Fibroblast of peridontal ligament (primary cell): ENCODE data around the gene PDZD2.
"Not testable (repeated sequence)": the region's sequence is repeated elsewhere in the genome, so short reads cannot be mapped to it uniquely, and the experiment has no call there.

ENCODE experiments used
- DNase-seq: peaks from one replicate; pipeline ENCODE4 v3.0.0-alpha.2; 2010; ENCODE audit errors: extremely low read depth

The PDZD2 gene

DNA sequence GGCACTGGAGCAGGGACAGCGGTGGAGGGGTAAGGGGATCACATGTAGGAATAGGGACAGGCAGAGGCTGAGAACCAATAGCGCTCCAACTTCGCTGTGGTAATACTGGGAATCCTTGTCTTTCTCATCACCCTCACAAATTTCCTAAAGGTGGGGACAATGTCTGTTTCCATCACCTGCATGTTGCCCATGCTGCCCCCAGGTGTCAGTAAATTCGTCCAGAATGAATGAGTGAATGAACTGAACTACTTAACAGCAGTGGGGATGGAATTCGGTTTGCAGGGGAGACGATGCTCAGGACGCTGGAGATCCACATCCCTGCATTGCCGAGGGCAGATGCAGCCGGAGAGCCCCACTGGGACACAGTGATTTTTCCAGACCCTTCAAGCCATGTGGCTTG is 129.9 kb downstream of the PDZD2 start:
- DNase-seq, result no peak

DNA sequence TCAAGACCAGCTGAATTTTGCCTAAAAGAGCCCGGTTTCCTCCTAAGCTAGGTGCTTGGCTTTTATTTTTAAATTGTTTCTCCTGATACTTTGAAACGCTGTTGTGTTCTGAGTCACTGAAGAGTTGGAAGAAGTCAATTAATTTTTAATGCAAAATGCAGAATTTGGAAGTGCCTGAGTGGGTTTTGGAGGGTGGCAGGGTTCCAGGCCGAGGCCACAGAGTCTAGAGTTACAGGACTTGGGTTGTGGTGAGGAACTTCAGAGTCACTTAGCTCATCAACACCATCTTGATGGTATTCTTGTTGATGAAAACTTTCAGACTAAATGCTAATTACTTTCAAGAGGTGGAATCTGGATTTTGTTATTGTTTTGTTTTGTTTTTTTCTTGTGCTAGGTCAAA is 130.6 kb downstream of the PDZD2 start:
- DNase-seq, result no peak

- no peak for DNase-seq
Observed at GRCh38 chr5:31770132-31770720, 131.3 kb downstream of the PDZD2 start.

DNA sequence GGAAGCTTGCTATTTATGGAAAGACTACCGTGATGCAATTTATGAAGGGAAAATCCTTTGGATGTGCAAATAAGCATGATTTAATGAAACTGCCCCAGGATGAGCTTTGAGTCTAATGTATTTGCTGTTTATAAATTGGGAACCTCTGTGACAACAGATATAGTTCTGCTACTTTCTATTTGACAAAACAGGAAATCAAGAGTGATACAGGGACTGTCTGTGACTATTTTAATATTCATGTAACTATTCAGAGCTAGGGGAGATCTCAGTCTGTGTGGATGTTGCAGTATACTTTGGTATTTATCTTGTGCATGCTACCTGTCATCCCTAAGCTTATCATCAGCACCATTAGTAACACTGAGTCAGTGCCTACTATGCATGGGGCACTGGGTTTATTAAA is 132.1 kb downstream of the PDZD2 start:
- no peak for DNase-seq

- no peak for DNase-seq
Observed at GRCh38 chr5:31771500-31771899, 132.6 kb downstream of the PDZD2 start.

- DNase-seq, result not testable (repeated sequence)
Observed at GRCh38 chr5:31776294-31776693, 137.4 kb downstream of the PDZD2 start.

DNA sequence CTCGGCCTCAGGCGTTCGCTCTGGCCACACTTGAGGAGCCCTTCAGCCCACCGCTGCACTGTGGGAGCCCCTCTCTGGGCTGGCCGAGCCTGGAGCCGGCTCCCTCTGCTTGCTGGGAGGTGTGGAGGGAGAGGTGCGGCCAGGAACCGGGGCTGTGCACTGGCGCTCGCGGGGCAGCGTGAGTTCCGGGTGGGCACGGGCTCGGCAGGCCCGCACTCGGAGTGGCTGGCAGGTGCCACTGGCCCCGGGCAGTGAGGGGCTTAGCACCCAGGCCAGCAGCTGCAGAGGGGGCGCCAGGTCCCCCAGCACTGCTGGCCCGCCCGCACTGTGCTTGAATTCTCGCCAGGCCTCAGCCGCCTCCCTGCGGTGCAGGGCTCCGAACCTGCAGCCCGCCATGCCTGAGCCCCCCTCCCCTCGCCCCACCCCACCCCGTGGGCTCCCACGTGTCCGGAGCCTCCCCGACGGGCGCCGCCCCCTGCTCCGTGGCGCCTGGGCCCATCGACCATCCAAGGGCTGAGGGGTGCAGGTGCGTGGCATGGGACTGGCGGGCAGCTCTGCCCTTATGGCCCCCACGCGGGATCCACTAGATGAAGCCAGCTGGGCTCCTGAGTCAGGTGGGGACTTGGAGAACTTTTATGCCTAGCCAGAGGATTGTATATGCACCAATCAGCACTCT is 138.2 kb downstream of the PDZD2 start:
- DNase-seq, result no peak

GRCh38 chr5:31781772-31782171 is 142.8 kb downstream of the PDZD2 start:
- no peak for DNase-seq

DNA sequence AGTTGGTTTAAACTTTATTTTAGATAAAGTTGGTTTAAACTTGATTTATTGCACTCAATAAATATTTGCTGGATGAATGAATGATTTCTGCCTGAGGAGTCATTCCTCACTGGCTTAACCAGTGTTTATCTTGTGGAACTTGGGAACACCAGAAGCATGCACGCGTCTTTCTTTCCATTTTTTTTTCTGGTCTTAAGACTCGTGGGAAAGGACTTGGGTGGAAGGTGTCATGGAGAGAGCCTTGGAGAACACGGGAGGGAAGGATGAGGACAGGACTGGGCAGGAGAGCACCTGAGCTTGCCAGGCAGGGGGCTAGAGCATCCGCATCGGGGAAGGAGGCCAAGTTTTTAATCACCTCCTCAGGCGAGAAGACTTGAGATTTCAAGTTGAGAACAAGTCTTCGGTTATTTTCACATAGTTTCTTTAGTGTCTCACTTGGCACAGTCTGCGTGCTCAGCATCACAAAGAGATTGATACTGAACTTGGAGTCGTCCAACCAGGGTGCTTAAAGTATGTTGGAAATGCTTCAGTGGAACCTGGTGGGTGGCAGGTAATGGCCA is 144.2 kb downstream of the PDZD2 start:
- no peak for DNase-seq

GRCh38 chr5:31783731-31784130 is 144.8 kb downstream of the PDZD2 start:
- no peak for DNase-seq

DNA sequence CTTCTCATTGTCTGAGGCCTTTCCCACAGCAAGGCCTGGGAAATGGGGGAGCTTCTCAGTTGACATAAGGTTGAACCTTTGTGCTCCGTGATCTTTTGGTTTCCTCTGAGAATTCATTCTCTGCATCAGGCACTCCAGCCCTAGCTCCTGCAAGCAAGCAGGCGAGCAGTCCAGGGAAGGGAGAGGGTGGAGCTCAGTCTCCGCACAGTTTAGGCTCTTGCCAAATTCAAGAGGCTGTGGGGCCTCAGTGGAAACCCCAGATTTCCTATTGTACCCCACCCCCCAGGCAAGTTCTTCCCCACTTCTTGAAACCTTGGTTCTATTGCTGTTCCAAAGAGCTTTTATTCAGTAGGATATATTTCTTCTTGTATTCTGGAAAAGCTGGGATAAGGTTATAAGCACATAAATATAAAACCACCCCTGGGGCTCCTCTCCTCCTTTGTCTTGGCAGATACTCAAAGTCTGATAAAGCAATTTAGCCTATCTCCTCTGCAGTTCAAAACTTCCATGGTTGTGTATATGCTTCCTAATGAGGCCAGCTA is 147.2 kb downstream of the PDZD2 start:
- DNase-seq, result no peak

DNA sequence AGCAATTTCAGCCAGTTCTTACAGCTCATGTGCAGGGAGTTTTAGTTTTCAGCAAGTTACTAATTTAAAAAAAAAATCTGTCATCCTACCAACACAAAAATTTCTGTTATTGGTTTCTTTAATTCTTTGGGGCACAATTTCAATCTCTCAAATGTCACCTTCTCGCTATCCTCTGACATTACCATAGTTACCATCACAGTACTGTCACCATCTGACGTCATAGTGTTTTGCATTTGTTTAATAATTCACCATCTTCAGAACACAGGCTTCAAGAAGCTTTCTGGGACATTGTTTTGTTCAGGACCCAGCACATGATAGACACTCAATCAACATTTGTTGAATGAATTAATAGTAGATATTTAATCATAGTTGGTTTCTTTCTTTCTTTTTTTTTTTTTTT is 155.1 kb downstream of the PDZD2 start:
- no peak for DNase-seq

GRCh38 chr5:31798168-31798567 is 159.2 kb downstream of the PDZD2 start:
- no peak for DNase-seq

GRCh38 chr5:31800351-31800750 is 161.4 kb downstream of the PDZD2 start:
- no peak for DNase-seq

- no peak for DNase-seq
Observed at GRCh38 chr5:31805785-31806400, 167.0 kb downstream of the PDZD2 start.

GRCh38 chr5:31806561-31806960 is 167.6 kb downstream of the PDZD2 start:
- peak; percentile 53 for DNase-seq

DNA sequence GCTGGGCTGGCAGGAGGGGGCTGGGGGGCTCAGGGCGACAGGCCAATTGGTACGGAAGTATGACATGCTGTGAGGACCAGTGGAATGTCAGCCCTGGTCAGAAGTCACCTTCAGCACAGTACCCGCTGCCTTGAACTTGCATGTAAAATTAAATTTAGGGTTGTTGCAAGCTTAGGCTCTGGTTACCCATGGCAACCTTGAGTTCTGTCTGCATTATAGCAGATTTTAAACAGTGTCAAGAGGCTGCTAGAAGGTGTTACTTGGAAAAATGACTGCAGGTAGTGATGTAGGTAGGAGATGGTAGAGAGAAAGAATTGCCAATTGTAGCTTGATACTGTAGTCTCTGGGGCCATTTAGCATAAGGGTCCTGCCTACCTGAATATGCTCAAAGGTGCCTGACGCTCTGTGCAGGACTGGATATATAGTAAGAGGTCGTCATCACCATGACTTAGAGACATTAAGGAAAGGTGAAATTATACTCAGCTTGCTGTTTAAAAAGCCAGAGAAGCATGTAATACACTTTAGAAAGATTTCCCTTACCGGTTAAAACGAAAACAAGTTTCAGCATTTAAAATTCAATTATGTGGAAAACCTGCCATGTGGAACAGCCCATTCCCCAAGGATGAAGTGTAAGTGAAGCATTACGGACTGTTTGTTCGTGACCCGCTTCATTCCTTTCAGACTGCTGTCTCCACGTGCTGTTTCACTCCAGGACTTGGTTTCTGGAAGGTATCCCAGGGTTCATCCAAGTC is 169.0 kb downstream of the PDZD2 start:
- no peak for DNase-seq

GRCh38 chr5:31809050-31809870 is 170.3 kb downstream of the PDZD2 start:
- DNase-seq, result peak; percentile 71

GRCh38 chr5:31811210-31811609 is 172.3 kb downstream of the PDZD2 start:
- peak; percentile 97 for DNase-seq

GRCh38 chr5:31815376-31815775 is 176.4 kb downstream of the PDZD2 start:
- DNase-seq, result no peak

GRCh38 chr5:31819926-31820516 is 181.1 kb downstream of the PDZD2 start:
- no peak for DNase-seq
